Activated T-cell treated with anti-CD3 and anti-CD28 coated beads for 4 hours (primary cell): ENCODE results near the gene BIRC3.
"Not testable (repeated sequence)": the region's sequence is repeated elsewhere in the genome, so short reads cannot be mapped to it uniquely, and the experiment has no call there.

Experiments
- DNase-seq: peaks from one replicate; pipeline ENCODE4 v3.0.0-alpha.2; 2020

The BIRC3 gene

DNA sequence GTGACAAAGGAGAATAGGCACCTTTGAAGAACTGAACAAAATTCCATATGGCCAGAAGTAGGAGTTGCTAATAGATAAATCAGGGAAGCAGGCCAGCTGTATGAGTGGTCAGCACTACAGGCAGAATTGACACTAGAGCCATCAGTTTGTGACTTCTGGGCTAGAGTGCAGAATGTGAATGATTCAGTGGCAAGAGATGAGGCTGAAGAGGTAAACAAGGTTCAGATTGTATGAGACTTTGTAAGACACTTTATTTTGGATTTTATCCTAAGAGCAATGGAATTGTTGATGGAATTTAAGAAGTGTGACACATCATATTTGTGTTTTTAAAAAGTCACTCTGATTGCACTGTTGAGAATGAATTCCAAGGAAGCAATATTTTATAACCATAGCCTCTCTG, 12.9 kb downstream of the BIRC3 start:
- DNase-seq, result no peak

DNA sequence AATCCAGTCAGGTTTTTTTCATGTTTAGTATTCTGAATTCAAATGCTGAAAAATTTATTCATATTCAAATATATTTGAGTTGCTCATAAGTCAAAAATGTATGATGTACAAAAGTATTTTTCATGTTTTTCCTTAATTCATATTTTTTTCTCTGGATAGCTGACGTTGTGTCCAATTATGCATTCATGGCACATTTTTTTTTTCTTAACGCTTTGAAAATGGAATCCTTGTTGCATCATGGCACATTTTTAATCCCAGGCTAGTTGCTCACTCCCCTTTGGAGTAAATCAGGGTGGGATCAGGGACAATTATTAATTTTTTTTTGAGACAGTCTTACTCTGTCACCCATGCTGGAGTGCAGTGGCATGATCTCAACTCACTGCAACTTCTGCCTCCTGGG, 14.1 kb downstream of the BIRC3 start:
- DNase-seq, result no peak

DNA sequence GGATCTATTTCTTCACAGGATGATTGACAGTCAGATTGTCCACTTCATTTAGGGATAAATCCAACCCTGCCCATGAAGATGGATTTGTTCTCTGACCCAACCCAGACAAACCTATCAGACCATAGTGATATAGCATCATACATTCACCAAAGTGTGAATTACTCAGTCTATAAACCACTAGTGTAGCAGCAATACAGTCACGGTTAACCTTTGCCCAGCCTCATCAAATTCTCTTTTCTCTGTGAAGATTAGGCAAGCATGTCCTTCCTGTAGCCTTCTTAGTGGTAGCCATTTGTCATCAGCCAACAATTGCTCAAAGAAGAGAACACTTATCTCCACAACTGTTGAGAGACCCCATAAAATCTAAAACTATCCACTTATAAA, 15.3 kb downstream of the BIRC3 start:
- DNase-seq, result no peak

DNA sequence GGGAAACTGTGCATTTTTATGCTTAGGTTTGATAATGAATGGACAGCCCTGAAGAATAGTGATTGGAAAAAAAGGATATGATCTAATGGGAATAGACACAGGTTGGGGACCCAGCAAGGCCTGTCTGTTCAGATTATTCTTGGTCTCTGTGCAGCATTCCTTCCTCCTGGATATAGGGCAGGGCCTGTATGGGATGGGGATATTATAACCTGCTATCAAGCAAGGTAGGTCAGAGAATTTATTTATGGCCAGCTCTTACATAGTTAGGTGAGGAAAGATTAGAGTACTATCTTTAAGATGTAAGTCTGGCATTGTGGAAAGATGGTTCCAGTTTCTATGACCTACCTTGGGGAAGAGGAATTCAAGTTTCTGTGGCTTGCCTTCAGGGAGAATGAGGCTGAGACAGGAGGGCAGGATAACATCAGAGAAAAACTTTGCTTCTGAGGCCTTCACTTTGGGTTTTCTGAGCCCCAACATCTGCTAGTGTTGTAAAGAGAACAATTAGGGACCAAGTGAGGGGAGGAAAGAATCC, 21.3 kb downstream of the BIRC3 start:
- DNase-seq, result no peak

DNA sequence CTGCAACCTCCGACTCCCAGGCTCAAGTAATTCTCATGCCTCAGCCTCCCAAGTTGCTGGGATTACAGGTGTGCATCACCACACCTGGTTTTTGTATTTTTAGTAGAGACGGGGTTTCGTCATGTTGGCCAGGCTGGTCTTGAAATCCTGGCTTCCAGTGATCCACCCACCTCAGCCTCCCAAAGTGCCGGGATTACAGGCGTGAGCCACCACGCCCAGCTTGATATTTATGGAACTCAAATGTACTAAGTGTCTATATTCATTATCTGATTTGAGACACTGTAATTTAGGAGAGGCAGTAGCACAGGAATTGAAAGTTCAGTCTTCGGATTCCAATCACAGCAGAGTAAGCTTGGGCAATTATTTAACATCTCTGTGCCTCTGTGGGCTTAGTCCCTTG, 24.0 kb downstream of the BIRC3 start:
- not testable (repeated sequence) for DNase-seq

DNA sequence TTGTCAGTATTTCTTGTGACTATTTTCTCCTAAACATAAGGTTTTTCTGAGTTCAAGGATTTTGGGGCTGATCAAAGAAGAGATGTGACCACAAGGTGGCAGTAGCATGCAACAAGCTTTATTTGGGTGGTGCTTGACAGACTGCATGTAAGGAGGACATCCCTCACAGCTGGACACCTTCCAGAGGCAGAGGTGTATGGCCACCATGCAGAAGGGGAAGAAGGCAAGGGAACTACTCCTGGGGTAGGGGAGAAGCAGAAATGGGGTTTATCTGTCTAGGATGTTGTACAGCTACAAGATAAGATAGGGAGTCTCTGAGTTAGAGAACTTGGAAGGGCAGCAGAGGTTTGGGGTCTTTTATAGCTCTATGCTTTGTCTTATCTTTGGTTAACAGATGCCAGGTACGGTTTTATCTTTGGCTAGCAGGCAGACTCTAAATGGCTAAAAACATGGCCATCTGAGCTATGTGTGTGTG, 24.6 kb downstream of the BIRC3 start:
- DNase-seq, result peak; percentile 69

DNA sequence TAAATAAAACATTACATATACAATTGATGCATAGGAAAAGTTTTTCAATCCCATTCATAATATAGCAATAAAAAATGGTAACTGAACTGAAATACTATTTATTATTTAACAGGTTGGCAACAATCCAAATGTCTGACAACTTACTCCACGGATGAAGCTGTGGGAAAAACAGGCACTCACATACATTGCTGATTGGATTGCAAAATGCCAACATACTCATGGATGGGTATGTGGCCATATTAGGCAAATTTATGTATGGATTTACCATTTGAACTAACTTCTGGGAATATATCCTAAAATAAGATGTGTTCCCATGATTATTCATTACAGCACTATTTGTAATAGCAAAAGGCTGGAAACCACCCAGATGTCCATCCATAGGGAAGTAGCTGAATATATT, 26.5 kb downstream of the BIRC3 start:
- DNase-seq, result no peak

DNA sequence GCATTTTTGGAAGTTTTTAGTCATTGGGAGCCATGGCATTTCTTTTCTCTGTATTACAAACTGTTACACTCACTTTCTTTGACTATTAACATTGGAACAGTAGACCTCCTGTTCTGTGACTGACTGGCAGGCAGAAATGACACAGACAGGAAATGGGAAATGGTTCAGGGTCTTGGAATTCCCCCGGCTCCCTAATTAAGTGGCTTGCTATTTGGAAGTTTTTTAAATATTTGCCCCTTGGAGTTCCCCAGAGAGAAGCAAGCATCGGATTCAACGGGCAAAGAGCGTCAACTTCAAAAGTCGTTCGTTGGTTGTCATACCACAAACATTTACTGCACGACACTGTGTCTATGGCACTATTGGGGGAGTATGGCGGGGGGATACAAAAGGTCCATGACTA, 28.6 kb downstream of the BIRC3 start:
- no peak for DNase-seq

DNA sequence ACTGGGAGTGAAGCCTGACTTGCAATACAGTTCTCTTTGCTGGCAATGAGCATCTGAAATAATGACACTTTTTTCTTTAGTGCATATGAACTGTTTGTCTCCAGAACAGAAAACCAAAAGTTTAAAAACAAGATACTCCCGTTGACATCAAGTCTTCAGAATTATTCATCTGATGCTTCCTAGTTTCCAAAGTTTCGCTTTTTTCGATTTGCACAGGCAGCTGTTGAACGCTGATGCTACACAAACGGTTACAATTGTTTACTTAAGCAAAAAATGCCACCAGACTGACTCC, 29.1 kb downstream of the BIRC3 start:
- DNase-seq, result no peak

DNA sequence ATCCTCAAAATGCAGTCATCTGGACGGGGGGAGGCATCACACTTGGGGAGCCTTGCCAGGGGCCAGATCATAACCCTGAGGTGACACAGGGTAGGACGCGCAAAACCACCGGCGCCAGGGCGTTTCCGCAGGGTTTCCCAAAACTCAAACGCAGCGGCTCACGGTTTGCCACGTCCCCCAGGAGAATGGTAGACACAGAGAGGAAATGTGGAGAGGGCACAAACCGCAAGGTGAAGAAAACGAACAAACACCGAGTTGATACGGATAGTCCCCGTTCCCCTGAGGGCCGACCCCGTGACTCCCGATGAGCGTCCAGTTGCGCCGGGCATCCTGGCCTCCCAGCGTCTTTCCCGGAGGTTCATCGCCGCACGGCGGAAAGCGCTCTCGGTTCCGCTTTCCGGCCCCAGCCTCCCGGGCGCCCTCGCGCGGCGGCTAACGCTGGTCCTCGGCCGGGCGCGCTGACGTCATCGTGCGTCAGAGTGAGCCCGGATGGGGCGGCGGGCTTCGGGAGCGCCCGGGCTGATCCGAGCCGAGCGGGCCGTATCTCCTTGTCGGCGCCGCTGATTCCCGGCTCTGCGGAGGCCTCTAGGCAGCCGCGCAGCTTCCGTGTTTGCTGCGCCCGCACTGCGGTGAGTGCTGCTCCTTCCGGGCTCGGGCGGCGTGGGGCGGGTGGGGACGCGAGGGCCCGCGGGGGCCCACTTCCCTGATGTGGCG, 29.6 kb downstream of the BIRC3 start, which contains the start of gene BIRC2:
Gene BIRC2 (plus strand): TSS at position 467 of the 714 bp plus-strand sequence. CDS start 2,641 bp downstream, outside the sequence.
- peak; percentile 94 for DNase-seq

DNA sequence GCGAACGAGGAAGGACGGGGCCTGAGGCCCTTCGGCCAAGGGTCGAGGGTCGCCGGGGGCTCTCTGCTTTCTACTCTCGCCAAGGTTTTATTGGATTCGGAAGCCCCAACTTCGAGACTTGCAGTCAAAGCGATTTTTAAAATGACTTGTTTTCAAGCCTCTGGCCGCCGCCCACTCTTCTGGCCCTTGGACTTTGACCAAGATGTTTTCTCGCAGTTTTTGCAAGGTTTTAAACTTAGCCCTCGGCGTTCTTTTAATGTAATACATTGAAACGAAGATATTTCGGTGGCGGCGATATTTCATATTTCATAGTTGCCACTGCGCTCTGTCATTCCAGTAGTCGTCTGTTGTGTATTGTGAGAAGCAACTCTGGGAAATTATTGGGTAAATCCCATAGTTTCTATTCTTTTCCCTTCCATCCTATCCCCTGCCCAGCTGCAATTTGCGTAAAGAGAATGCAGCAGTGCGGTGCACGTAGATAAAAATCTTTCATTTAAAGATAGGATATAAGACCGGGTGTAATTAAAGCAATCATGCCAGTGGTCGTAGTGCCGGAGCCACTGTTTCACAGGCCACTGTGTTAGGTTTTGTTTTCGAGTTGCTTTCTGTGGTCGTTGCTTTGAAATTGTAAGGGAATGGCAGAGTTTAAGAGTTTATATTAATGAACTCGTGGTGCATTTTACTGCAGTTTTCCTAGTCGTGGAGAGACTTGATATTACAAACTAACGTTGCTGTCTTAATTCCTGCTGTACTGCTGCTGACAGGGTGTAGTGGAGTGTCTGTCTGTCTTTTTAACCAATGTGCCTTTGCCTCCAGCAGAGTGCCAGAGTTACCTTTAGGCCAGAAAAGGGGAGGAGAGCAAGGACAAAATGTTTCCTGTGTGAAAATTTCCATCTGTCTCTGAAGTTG, 30.4 kb downstream of the BIRC3 start:
- DNase-seq, result no peak

DNA sequence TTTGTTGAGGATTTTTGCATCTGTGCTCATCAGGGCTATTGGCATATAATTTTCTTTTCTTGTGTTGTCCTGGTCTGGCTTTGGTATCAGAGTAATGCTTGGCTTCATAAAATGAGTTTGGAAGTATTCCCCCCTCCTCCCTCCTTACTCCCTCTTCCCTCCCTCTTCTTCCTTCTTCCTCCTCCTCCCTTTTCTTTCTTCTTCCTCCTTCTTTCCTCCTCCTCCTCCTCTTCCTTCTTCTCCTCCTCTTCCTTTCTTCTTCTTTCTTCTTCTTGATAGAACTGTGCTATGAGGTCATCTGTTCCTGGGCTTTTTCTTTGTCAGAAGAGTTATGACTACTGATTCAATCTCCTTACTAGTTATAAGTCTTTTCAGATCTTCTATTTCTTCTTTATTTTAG, 39.8 kb downstream of the BIRC3 start:
- no peak for DNase-seq

DNA sequence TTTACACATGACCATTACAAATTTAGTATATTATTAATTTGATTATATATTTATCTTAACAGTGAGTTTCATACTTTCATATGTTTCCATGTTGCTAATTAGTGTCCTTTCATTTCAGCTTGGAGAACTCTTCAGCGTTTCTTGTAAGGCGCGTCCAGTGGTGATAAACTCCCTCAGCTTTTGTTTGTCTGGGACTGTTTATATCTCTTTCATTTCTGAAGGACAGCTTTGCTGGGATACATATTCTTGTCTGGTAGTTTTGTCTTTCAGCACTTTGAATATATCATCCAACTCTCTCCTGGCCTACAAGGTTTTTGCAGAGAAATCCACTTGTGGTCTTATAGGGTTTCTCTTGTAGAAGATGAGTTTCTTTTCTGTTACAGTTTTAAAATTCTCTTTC, 42.1 kb downstream of the BIRC3 start:
- DNase-seq, result no peak

DNA sequence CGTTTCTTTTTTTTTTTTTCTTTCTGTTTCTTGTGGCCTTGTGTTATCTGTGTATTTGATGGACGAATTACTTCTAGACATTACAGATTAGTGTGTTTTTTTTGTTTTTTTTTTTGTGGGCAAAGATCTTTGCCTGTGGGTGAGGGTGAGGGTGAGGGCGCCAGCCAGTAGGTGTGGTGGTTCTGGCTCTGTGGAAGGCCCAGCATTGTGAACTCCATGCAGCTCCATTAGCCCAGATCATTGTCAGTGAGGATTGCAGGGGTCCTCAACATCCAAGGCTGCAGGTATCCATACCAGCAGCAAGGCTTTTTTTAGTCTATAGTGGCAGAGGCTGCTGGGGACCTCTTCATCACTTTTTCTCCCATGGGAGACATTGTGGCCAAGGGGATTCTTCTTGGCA, 43.4 kb downstream of the BIRC3 start:
- DNase-seq, result no peak

DNA sequence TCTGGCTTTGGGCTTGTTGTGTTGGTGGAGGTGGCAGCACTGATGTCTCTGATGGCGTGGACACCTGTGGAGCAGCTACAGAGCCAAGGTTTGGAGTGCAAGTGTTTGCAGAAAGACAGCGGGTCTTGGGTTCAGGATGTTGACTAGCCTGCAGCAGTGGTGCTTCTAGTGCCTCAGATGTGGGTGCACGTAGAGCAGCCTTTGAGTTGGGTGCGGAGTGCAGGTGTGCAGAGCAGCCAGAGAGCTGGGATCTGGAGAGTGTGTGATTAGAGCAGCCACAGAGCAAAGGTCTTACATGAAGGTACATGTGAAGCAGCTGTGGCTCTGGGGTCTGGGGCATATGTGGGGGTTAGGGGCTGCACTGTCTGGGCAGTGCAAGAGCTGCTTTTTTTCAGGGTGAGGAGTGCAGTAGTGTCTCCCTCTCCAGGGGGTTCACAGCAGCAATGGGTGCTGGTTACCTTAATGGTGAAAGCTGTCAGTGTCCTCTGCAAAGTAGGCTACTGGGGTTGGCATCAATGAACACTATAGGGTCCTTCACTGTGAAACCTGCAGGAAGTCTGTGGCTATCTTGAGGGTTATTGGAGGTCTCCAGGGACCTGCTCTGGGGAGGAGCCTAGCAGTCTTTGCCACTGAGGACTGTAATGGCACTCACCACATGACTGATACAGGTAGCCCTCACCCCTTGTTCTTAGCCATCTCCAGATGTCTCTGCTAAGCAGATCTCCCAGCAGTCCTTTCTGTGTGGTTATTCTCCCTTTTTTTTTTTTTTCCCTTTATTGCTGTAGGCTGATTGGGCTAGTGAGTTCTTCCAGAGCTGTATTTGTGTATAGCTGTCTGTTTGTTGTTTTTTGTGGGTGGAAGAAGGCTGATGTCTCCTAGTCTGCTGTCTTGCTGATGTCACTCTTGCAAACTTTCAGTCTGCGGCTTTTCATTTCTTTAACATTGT, 44.1 kb downstream of the BIRC3 start:
- no peak for DNase-seq

DNA sequence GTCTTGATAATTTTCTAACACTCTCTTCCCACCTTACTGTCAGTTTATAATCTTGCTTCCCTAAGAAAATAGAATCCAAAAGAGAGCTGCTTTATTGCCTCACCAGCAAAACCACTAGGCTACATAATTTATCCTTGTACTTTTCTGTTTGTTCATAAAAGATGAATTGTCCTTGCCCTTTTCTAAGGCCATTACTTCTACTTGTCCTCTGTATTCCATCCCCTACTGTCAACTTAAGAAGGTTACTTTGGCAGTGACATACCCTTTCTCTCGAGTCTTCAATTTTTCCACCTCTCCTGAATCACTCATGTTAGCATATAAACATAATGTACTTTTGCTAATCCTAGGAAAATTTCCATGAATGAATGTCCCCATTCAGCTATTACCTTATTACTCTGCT, 47.7 kb downstream of the BIRC3 start:
- DNase-seq, result no peak

DNA sequence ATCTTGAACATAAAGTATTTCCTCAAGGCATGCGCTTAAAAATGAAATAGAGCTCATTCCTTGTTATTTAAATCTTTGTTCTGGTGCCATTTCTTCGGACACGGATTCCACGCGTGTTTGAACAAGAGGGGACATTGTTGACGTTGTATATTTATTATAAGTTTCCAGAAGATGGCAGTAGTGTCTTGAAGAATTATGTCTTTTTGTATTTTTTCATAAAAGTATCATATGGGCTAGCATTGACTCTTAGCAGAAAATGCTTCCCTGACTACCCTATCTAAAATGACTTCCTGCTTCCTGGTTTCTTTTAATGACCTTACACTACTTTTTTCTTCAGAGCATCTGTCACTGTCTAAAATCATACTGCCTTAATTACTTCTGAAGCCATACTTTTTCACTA, 50.1 kb downstream of the BIRC3 start:
- no peak for DNase-seq

DNA sequence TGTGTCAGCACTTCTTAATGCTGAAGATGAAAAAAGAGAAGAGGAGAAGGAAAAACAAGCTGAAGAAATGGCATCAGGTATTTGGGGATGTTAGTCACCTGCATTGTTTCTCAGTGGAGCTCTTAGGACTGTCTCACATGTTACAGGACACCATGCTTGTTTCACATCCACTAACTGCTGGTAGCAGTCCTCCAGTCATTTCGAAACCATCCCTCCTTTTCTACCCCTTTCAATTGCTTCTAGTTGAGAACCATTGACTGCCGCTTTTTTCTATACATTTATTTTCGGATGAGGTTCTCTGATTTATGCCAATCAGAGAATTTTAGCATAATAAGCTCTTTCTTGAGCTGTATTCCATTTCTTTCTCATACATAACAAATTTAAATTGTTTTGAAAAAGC, 51.2 kb downstream of the BIRC3 start:
- DNase-seq, result no peak

DNA sequence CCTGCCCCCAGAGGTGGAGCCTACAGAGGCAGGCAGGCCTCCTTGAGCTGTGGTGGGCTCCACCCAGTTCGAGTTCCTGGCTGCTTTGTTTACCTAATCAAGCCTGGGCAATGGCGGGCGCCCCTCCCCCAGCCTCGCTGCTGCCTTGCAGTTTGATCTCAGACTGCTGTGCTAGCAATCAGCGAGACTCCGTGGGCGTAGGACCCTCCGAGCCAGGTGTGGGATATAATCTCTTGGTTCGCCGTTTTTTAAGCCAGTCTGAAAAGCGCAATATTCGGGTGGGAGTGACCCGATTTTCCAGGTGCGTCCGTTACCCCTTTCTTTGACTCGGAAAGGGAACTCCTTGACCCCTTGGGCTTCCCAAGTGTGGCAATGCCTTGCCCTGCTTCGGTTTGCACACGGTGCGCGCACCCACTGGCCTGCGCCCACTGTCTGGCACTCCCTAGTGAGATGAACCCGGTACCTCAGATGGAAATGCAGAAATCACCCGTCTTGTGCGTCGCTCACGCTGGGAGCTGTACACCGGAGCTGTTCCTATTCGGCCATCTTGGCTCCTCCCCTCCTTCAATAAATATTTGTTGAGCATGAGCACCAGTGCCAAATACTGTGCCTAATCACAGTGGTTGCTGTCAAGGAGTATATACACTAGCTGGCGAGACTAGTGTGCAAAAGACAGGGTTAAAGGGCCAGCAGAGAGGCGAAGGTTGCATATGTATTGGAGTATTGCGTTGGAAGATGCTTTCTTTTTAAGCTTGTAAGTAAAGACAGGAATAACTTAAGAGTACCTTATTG, 57.5 kb downstream of the BIRC3 start:
- DNase-seq, result not testable (repeated sequence)

DNA sequence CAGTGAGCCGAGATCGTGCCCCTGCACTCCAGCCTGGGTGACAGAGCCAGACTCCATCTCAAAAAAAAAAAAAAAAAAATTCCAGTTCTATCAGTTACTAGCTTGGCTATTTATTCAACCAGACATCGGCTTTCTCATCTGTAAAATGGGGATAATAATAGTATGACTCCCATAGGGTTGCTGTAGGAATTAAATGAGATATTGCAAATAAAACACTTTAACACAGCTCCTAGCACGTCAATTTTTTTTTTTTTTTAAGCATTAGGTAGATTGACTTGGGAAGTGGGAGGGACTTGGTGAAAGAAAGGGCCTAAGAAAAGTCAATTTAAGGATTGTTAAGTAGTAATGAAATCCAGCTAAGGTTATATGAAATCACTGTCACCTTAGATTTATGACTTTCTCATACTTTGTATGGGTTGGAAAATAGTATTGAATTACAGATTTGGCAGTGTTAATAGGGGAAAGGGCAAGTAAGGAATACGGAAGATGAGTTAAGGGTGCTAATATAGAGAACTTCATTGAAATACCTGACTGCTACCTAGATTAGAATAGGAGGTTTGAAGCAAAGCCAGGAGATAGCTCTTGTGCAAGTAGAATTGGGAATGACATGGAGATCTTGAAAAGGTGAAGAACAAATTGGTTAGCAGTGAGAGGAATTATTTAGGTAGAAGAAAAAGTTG, 58.6 kb downstream of the BIRC3 start:
- no peak for DNase-seq

DNA sequence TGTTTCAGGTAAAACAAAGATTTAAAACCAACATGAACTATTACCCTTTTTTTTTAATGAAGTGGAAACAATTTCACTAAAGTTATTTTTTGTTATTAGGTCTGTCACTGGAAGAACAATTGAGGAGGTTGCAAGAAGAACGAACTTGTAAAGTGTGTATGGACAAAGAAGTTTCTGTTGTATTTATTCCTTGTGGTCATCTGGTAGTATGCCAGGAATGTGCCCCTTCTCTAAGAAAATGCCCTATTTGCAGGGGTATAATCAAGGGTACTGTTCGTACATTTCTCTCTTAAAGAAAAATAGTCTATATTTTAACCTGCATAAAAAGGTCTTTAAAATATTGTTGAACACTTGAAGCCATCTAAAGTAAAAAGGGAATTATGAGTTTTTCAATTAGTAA, 60.6 kb downstream of the BIRC3 start:
- DNase-seq, result no peak
